CD14-positive monocyte (primary cell): ENCODE measurements around the gene DNTT. TPM values are rescaled to one million over a fixed set of nuclear protein-coding genes. Genes with fewer than 3 reads are reported as not detected.
A peak's percentile ranks its signal among the peaks of the same experiment; 100 is the strongest.

Source experiments
- DNase-seq, 3 donors: peaks; one replicate each; pipeline ENCODE4 v3.0.0-alpha.2; 2011 to 2022
- H2AFZ ChIP-seq: 2 replicates; pipeline ENCODE4 v1.6.0; 2012; ENCODE audit warnings: mild to moderate bottlenecking, low read depth, low read length, inconsistent platforms; ENCODE audit not compliant: insufficient read depth, poor library complexity, severe bottlenecking
- H3K27ac ChIP-seq, 2 donors: 1 replicate in 1 of 2; 2 replicates in 1 of 2; pipeline ENCODE4 v1.5.1; 2012 to 2013; ENCODE audit warnings: low read length in 2 of 2, control low read depth in 1 of 2, inconsistent platforms in 1 of 2, low read depth in 1 of 2, mild to moderate bottlenecking in 1 of 2
- H3K27me3 ChIP-seq, 2 donors: one replicate each; pipeline versions ENCODE4 v1.6.0 to v1.6.1; 2011 to 2013; ENCODE audit warnings: low read length in 2 of 2; ENCODE audit not compliant: control insufficient read depth in 2 of 2, insufficient read depth in 2 of 2
- H3K36me3 ChIP-seq, 2 donors: replicated peaks in 1 of 2; 1 replicate in 1 of 2; 2 replicates in 1 of 2; pipeline versions ENCODE4 v1.5.1 to v1.6.1; 2012 to 2013; ENCODE audit warnings: low read length in 2 of 2, control low read depth in 1 of 2, inconsistent platforms in 1 of 2, mild to moderate bottlenecking in 1 of 2; ENCODE audit not compliant: insufficient read depth in 2 of 2, control insufficient read depth in 1 of 2
- H3K4me1 ChIP-seq, 2 donors: 1 replicate in 1 of 2; 2 replicates in 1 of 2; pipeline versions ENCODE4 v1.5.1 to v1.6.1; 2012 to 2013; ENCODE audit warnings: low read length in 2 of 2, control low read depth in 1 of 2, inconsistent platforms in 1 of 2, mild to moderate bottlenecking in 1 of 2, moderate library complexity in 1 of 2; ENCODE audit not compliant: insufficient read depth in 2 of 2, control insufficient read depth in 1 of 2
- H3K4me2 ChIP-seq: replicated peaks from 2 replicates; pipeline ENCODE3; 2012; ENCODE audit warnings: low read length, moderate library complexity, mild to moderate bottlenecking; ENCODE audit not compliant: poor library complexity, severe bottlenecking; ENCODE audit errors: extremely low read depth
- H3K4me3 ChIP-seq, 3 experiments: fragments of 200-600 bp in 1 of 3; sonication (generic) in 1 of 3; replicated peaks in 1 of 3; 1 replicate in 2 of 3; 2 replicates in 1 of 3; pipeline ENCODE4 v1.5.1; 2011 to 2013; ENCODE audit warnings: low read length in 3 of 3, mild to moderate bottlenecking in 3 of 3, control low read depth in 2 of 3, low read depth in 2 of 3, inconsistent platforms in 1 of 3, moderate library complexity in 1 of 3
- H3K79me2 ChIP-seq: 2 replicates; pipeline ENCODE4 v1.6.0; 2012; ENCODE audit warnings: mild to moderate bottlenecking, control low read depth, inconsistent platforms, low read length, moderate library complexity; ENCODE audit not compliant: insufficient read depth
- H3K9ac ChIP-seq: 2 replicates; pipeline ENCODE4 v1.6.0; 2017; ENCODE audit warnings: low read length, mild to moderate bottlenecking; ENCODE audit not compliant: insufficient read depth, poor library complexity, severe bottlenecking
- H3K9me3 ChIP-seq, 2 donors: replicated peaks in 1 of 2; 1 replicate in 1 of 2; 2 replicates in 1 of 2; pipeline versions ENCODE4 v1.5.1 to v1.6.1; 2012 to 2013; ENCODE audit warnings: low read length in 2 of 2, control low read depth in 1 of 2; ENCODE audit not compliant: control insufficient read depth in 1 of 2, insufficient read depth in 1 of 2
- H4K20me1 ChIP-seq: 2 replicates; pipeline ENCODE4 v1.6.0; 2012; ENCODE audit warnings: mild to moderate bottlenecking, low read length, control low read depth, moderate library complexity; ENCODE audit not compliant: insufficient read depth
- H3K27ac Mint-ChIP-seq, 7 donors: one replicate each; pipeline ENCODE4 v1.8.0; 2020; ENCODE audit warnings: mild to moderate bottlenecking in 7 of 7, mixed read lengths in 7 of 7, moderate library complexity in 6 of 7, inconsistent platforms in 2 of 7
- H3K27me3 Mint-ChIP-seq, 3 donors: one replicate each; pipeline ENCODE4 v1.8.0; 2021 to 2022; ENCODE audit warnings: low read depth in 3 of 3, mild to moderate bottlenecking in 3 of 3, mixed read lengths in 3 of 3, moderate library complexity in 3 of 3, inconsistent platforms in 1 of 3
- H3K36me3 Mint-ChIP-seq, 2 donors: one replicate each; pipeline ENCODE4 v1.8.0; 2020; ENCODE audit warnings: mixed read lengths in 2 of 2, inconsistent platforms in 1 of 2, mild to moderate bottlenecking in 1 of 2
- H3K4me1 Mint-ChIP-seq: one replicate; pipeline ENCODE4 v1.8.0; 2020; ENCODE audit warnings: mild to moderate bottlenecking, mixed read lengths
- H3K4me3 Mint-ChIP-seq, 2 donors: one replicate each; pipeline ENCODE4 v1.8.0; 2020; ENCODE audit warnings: mild to moderate bottlenecking in 2 of 2, mixed read lengths in 2 of 2, moderate library complexity in 1 of 2
- H3K9me3 Mint-ChIP-seq, 7 donors: one replicate each; pipeline ENCODE4 v1.8.0; 2020 to 2022; ENCODE audit warnings: mixed read lengths in 7 of 7, mild to moderate bottlenecking in 6 of 7, moderate library complexity in 6 of 7, inconsistent platforms in 2 of 7
- WGBS: methylation state at CpG from one replicate; pipeline ENCODE4 v1.1.5; 2013; ENCODE audit warnings: missing lambda C conversion rate; ENCODE audit not compliant: insufficient coverage; 5-methylcytosine and 5-hydroxymethylcytosine counted together
- intact Hi-C, 2 donors: fragments of 100-400 bp; cut with micrococcal nuclease; formaldehyde crosslinking; loops; one replicate each; pipeline versions ENCODE4 v1.15.0 to v1.15.1; 2023
- polyA plus RNA-seq, 3 donors: library from polyadenylated mRNA; depleted of rRNA in 1 of 3; unstranded in 2 of 3; stranded (reverse) in 1 of 3; fragments of 300-500 nt in 2 of 3; fragments of >200 nt in 1 of 3; fragmentation: Illumina TruSeq in 2 of 3; gene quantifications; 1 replicate in 2 of 3; 2 replicates in 1 of 3; pipeline ENCODE4 v1.2.3, GENCODE V29; 2012 to 2021
- TF ChIP-seq, protein P1 (sequence below): fragments of 200-600 bp; IDR thresholded peaks from one replicate; pipeline ENCODE4 v1.8.0; 2022; ENCODE audit warnings: antibody characterized with exemption, mild to moderate bottlenecking

The DNTT gene
- polyA plus RNA-seq, 3 donors, result not detected

DNA sequence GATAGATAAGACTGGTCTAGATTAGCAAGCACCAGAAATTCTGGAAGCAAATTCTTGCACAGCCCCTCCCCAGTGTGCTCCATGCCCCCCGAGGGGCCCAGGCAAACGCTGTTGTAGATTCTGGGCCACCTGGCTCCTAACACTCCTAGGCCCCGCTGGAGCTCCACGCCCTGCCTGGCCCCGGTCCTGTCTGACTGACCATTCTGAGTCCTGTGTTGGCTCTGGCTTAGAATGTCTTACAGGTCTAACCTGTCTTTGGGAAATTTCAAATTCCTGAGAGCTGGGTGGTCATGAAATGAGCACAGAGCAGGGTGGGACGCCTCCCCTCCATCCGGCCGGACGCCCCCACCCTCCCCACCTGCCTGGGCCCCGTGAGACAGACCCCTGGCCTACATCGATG is 67.1 kb downstream of the DNTT start:
- Histone ChIP-seq H3K27me3 (peaks cover 0 to 5% of the 10 kb centered on the region in 2 donors), H2AFZ (no peak overlapping the region), H3K27ac (no peak overlapping the region), H3K4me2 (no peak overlapping the region), H3K79me2 (no peaks in the 10 kb centered on the region), H3K4me1 (peaks cover 7 to 11% of the 10 kb centered on the region in 2 donors), H3K9me3 (no peaks in the 10 kb centered on the region), H3K9ac (no peak overlapping the region), H4K20me1 (no peaks in the 10 kb centered on the region), H3K4me3 (no peak overlapping the region), H3K36me3 (no peaks in the 10 kb centered on the region)
- TF ChIP-seq, protein P1, sequence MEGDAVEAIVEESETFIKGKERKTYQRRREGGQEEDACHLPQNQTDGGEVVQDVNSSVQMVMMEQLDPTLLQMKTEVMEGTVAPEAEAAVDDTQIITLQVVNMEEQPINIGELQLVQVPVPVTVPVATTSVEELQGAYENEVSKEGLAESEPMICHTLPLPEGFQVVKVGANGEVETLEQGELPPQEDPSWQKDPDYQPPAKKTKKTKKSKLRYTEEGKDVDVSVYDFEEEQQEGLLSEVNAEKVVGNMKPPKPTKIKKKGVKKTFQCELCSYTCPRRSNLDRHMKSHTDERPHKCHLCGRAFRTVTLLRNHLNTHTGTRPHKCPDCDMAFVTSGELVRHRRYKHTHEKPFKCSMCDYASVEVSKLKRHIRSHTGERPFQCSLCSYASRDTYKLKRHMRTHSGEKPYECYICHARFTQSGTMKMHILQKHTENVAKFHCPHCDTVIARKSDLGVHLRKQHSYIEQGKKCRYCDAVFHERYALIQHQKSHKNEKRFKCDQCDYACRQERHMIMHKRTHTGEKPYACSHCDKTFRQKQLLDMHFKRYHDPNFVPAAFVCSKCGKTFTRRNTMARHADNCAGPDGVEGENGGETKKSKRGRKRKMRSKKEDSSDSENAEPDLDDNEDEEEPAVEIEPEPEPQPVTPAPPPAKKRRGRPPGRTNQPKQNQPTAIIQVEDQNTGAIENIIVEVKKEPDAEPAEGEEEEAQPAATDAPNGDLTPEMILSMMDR, result no peak
- H3K9me3 Mint-ChIP-seq, result peaks cover 0 to 2% (median 0%) of the 10 kb centered on the region in 7 donors
- no peak overlapping the region for H3K4me3 Mint-ChIP-seq
- intact Hi-C loops, result loop anchor here in 1 of 2 donors (10.0 kb wide), 1 partner anchor 213 kb away; the partner anchor contains the start of gene TM9SF3
- H3K36me3 Mint-ChIP-seq, result no peaks in the 10 kb centered on the region
- H3K4me1 Mint-ChIP-seq, result peaks cover 16% of the 10 kb centered on the region
- peaks cover 16 to 19% (median 18%) of the 10 kb centered on the region in 3 donors for H3K27me3 Mint-ChIP-seq
- 99% methylated on average over 10 of the region's 11 CpGs for WGBS
- H3K27ac Mint-ChIP-seq, result no peak overlapping the region
- DNase-seq, result no peak

DNA sequence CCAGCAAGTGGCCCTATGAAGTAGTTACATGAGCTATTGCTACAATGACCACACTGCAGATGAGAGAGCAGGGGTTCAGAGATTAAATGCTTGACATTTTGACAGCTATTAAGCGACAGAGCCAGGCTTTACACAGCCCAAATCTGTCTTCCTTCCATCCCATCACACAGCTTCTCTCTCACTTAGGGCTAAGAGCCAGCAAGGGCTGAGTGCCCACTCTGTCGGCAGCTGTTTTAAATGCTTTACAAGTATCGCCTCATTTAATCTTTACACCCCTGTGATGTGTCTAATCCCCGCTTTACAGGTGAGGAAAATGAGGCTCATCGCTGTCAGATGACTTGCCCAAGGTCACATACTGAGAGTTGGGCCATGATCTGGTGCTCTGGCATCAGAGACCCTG is 69.8 kb downstream of the DNTT start:
- Mint-ChIP-seq H3K27ac (no peak overlapping the region), H3K36me3 (no peaks in the 10 kb centered on the region), H3K9me3 (peaks cover 0 to 2% (median 0%) of the 10 kb centered on the region in 7 donors), H3K27me3 (peaks cover 16 to 22% (median 19%) of the 10 kb centered on the region in 3 donors), H3K4me3 (peak overlapping the region in 1 of 2 donors; percentile 69), H3K4me1 (peaks cover 16% of the 10 kb centered on the region)
- Histone ChIP-seq H3K36me3 (no peaks in the 10 kb centered on the region), H3K4me3 (no peak overlapping the region), H4K20me1 (no peaks in the 10 kb centered on the region), H3K4me1 (peaks cover 7 to 11% of the 10 kb centered on the region in 2 donors), H3K4me2 (no peak overlapping the region), H3K9me3 (no peaks in the 10 kb centered on the region), H3K9ac (no peak overlapping the region), H3K27me3 (peaks cover 0 to 5% of the 10 kb centered on the region in 2 donors), H3K79me2 (no peaks in the 10 kb centered on the region), H2AFZ (no peak overlapping the region), H3K27ac (no peak overlapping the region)
- intact Hi-C loops, result loop anchor here (2.0 to 10.0 kb wide), 2 partner anchors 139 to 211 kb away; partner anchors contain the start of genes TLL2 (in 1 of the 2) and TM9SF3 (in 1 of the 2)
- TF ChIP-seq, protein P1, result no peak
- DNase-seq, result no peak
- WGBS, result 94% methylated on average over 4 of the region's 5 CpGs
